Upper lobe of left lung (tissue), 6 donors: ENCODE measurements around the gene CDC14A. TPM values are rescaled to one million over a fixed set of nuclear protein-coding genes. Genes with fewer than 3 reads are reported as not detected.

ENCODE experiments used
- ATAC-seq, 2 donors: fragments of 200-7000 bp; cut with Tn5 transposase; one replicate each; pipeline ENCODE4 v1.9.1; 2022; ENCODE audit warnings: mild to moderate bottlenecking in 2 of 2, moderate library complexity in 2 of 2; ENCODE audit not compliant: low FRiP score in 2 of 2
- DNase-seq, 2 donors: peaks; one replicate each; pipeline ENCODE4 v3.0.0-alpha.2; 2019 to 2020
- H3K27ac ChIP-seq, 4 donors: fragments of 200-600 bp; sonication (generic); one replicate each; pipeline ENCODE4 v1.5.1; 2016 to 2019
- H3K27me3 ChIP-seq, 4 donors: fragments of 200-600 bp; sonication (generic); one replicate each; pipeline ENCODE4 v1.5.1; 2017 to 2019
- H3K36me3 ChIP-seq, 4 donors: fragments of 200-600 bp; sonication (generic); one replicate each; pipeline ENCODE4 v1.5.1; 2016 to 2019
- H3K4me1 ChIP-seq, 4 donors: fragments of 200-600 bp; sonication (generic); one replicate each; pipeline ENCODE4 v1.5.1; 2018 to 2019
- H3K4me3 ChIP-seq, 4 donors: fragments of 200-600 bp; sonication (generic); one replicate each; pipeline ENCODE4 v1.5.1; 2017 to 2019; ENCODE audit warnings: mild to moderate bottlenecking in 2 of 4, moderate library complexity in 1 of 4
- H3K9me3 ChIP-seq, 4 donors: fragments of 200-600 bp; sonication (generic); one replicate each; pipeline ENCODE4 v1.5.1; 2018 to 2019
- EP300 ChIP-seq, 4 donors: sonication (generic); formaldehyde crosslinking; IDR thresholded peaks; one replicate each; pipeline ENCODE4 v1.5.1; 2017; ENCODE audit warnings: antibody characterized with exemption in 4 of 4, control low read depth in 2 of 4
- POLR2A ChIP-seq, 4 donors: fragments of 450-650 bp; IDR thresholded peaks; one replicate each; pipeline ENCODE4 v1.5.1; 2016 to 2017; ENCODE audit warnings: antibody characterized with exemption in 4 of 4, mild to moderate bottlenecking in 2 of 4
- POLR2AphosphoS5 ChIP-seq, 2 donors: sonication (generic); formaldehyde crosslinking; IDR thresholded peaks; one replicate each; pipeline ENCODE4 v1.5.1; 2017; ENCODE audit warnings: antibody characterized with exemption in 2 of 2
- WGBS, 2 donors: methylation state at CpG; one replicate each; pipeline ENCODE4 v1.1.5; 2017 to 2018; 5-methylcytosine and 5-hydroxymethylcytosine counted together
- total RNA-seq, 6 donors: library from RNA; depleted of rRNA in 4 of 6; stranded (reverse); fragments of >200 nt in 4 of 6; gene quantifications; one replicate each; pipeline versions ENCODE4 v1.1.0 to v1.2.1, GENCODE V29; 2016 to 2021
- TF ChIP-seq, protein P1 (sequence below), 6 experiments: fragments of 450-650 bp in 4 of 6; fragments of 200-600 bp in 2 of 6; sonication (generic) in 2 of 6; IDR thresholded peaks; one replicate each; pipeline ENCODE4 v1.5.1; 2016 to 2019; ENCODE audit warnings: antibody characterized with exemption in 6 of 6
- donor health status: DM: no; HTN: no; CAD: no; lungs with moderate emphysema.
- donor health status: DM: no; HTN: yes; CAD: no; lungs with severe emphysema.

CDC14A gene
- total RNA-seq, 6 donors from 2014 or later = 9.6 to 56.6 (median 22.1) TPM

DNA sequence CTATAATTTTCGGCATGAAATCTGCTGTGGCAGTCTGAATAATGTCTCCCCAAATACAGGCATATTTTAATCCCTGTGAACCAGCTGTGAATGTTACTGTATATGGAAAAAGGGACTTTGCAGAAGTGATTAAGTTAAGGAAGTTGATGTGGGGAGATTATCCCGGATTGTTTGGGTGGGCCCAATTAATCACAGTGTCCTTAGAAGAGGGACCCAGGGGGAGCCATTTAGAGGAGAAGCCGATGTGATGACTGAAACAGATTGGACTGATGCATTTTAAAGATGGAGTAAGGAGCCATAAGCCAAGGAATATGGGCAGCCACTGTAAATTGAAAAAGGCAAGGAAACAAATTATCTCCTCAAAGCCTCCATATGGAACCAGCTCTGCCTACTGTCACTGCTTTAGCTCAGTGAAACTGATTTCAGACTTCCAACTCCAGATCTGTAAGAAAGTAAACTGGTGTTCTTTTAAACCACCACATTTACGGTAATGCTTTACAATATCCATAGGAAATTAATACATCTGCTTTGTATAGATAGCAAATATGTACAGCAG lies 124.5 kb downstream of the CDC14A start:
- TF ChIP-seq POLR2A (IDR thresholded peaks at IDR 0.05) (no peak), EP300 (IDR thresholded peaks at IDR 0.05) (no peak)
- TF ChIP-seq, protein P1, sequence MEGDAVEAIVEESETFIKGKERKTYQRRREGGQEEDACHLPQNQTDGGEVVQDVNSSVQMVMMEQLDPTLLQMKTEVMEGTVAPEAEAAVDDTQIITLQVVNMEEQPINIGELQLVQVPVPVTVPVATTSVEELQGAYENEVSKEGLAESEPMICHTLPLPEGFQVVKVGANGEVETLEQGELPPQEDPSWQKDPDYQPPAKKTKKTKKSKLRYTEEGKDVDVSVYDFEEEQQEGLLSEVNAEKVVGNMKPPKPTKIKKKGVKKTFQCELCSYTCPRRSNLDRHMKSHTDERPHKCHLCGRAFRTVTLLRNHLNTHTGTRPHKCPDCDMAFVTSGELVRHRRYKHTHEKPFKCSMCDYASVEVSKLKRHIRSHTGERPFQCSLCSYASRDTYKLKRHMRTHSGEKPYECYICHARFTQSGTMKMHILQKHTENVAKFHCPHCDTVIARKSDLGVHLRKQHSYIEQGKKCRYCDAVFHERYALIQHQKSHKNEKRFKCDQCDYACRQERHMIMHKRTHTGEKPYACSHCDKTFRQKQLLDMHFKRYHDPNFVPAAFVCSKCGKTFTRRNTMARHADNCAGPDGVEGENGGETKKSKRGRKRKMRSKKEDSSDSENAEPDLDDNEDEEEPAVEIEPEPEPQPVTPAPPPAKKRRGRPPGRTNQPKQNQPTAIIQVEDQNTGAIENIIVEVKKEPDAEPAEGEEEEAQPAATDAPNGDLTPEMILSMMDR (IDR thresholded peaks at IDR 0.05) = no peak
- DNase-seq (no peak), ATAC-seq (no peak)
- no peak overlapping the region for H3K27ac ChIP-seq
- no peak overlapping the region for H3K4me3 ChIP-seq
- H3K36me3 ChIP-seq = no peaks in the 10 kb centered on the region
- no peaks in the 10 kb centered on the region for H3K9me3 ChIP-seq
- no peaks in the 10 kb centered on the region for H3K27me3 ChIP-seq
- H3K4me1 ChIP-seq = no peaks in the 10 kb centered on the region
- WGBS, 2 donors = 86 to 88% methylated on average over 4 of the region's 4 CpGs

DNA sequence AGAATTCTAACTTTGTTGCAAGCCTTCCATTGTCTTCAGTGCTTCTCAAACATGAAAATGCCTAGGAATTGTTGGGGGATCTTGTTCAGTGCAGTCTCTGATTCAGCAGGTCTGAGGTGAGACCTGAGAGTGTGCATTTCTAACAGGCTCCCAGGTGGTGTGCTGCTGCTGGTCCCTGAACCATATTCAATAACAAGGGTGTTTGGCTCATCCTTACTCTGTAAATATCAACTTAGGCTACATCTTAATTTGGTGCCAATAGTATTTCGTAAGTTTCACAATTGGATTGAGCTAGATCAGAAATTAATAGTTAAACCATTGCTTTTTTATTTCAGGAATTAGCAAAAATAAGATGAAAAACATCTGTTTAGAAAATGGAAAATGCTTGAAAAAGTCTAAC lies 126.5 kb downstream of the CDC14A start:
- ATAC-seq = no peak
- no peaks in the 10 kb centered on the region for H3K27me3 ChIP-seq
- H3K9me3 ChIP-seq = no peaks in the 10 kb centered on the region
- no peak overlapping the region for H3K4me3 ChIP-seq
- no peaks in the 10 kb centered on the region for H3K4me1 ChIP-seq
- 88 to 94% methylated on average over 1 of the region's 1 CpG for WGBS, 2 donors
- DNase-seq = no peak
- no peaks in the 10 kb centered on the region for H3K36me3 ChIP-seq
- TF ChIP-seq, protein P1 (IDR thresholded peaks at IDR 0.05) = no peak
- TF ChIP-seq EP300 (IDR thresholded peaks at IDR 0.05) (no peak), POLR2A (IDR thresholded peaks at IDR 0.05) (no peak), POLR2AphosphoS5 (IDR thresholded peaks at IDR 0.05) (no peak)
- no peak overlapping the region for H3K27ac ChIP-seq

DNA sequence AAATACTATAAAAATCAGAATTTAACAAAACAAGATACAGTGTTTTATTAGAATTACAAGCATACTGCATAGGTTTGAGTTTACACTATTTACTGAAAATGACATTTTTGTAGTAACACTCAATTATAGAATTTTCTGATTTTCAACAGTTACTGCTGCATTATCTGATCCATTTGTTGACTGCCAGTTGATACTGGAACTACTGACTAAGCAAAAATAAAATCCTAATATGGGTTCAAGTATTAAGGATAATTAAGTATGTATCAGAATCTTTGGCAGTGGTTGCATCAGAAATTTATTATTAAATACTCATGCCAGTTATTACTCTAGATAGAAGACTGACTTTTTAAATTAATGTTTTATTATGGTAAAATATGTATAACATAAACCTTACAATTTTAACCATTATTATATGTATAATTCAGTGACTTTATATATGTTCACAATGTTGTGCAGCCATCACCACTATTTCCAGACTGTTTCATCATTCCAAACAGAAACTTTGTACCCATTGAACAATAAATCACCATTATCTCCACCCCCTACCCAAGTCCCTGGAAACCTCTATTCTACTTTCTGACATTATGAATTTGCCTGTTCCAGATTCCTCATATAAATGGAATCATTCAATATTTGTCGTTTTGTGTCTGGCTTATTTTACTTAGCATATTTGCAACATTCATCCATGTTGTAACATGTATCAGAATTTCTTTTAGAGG lies 127.5 kb downstream of the CDC14A start:
- H3K4me3 ChIP-seq = no peak overlapping the region

DNA sequence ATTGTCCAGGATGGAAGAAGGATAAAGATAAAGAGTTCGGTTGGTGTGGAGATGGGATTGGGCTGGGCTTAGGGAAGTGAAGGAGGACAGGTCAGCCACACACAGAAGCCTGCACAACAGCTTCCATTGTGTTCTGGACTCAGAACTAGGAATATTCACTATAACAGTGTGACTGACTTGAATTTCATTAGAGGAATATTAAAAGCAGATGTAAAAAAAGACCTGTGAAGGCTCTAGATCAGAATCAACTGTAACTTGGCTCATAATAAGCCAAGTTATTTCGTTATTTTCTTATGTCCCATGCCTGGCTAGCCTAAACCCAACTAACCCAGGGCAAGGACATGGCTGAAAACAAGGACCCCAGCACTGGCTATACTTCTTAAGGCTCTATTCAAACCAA lies 129.0 kb downstream of the CDC14A start:
- H3K4me1 ChIP-seq = no peaks in the 10 kb centered on the region
- TF ChIP-seq POLR2A (IDR thresholded peaks at IDR 0.05) = no peak
- H3K36me3 ChIP-seq = peaks cover 0 to 19% (median 0%) of the 10 kb centered on the region in 4 donors
- no peak overlapping the region for H3K4me3 ChIP-seq
- H3K27me3 ChIP-seq = no peaks in the 10 kb centered on the region
- 78 to 96% methylated on average over 2 of the region's 2 CpGs for WGBS, 2 donors
- DNase-seq (no peak), ATAC-seq (no peak)
- no peaks in the 10 kb centered on the region for H3K9me3 ChIP-seq
- no peak overlapping the region for H3K27ac ChIP-seq

More for the DNA sequence above, 127.5 kb downstream of the CDC14A start:
- TF ChIP-seq EP300 (IDR thresholded peaks at IDR 0.05) = no peak
- TF ChIP-seq, protein P1 (IDR thresholded peaks at IDR 0.05) = no peak
- TF ChIP-seq POLR2A (IDR thresholded peaks at IDR 0.05) = no peak
- no peak for TF ChIP-seq POLR2AphosphoS5 (IDR thresholded peaks at IDR 0.05)
- no peaks in the 10 kb centered on the region for H3K27me3 ChIP-seq
- peaks cover 0 to 6% (median 0%) of the 10 kb centered on the region in 4 donors for H3K36me3 ChIP-seq
- no peak for DNase-seq
- H3K27ac ChIP-seq = no peak overlapping the region
- ATAC-seq = no peak
- 93 to 100% methylated on average over 1 of the region's 1 CpG for WGBS, 2 donors
- H3K4me1 ChIP-seq = no peaks in the 10 kb centered on the region
- H3K9me3 ChIP-seq = no peaks in the 10 kb centered on the region

DNA sequence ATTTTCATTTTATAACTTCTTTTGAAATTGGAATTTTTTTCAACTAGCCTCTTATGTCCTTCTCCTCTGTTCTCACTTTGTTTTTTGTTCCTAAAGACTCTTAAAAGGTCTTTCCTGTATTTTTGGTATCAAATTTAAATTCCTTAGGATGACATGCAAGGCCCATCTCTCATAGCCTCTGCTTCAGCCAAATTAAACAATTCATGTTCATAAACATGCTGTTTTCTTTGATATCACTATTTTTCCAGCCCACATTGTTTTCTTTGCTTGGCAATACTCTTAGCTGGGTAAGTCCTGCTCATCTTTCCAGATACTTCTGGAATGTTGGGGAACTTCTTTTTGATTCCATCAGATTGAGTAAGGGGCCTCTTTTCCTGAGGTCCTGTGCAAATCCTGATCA lies 129.9 kb downstream of the CDC14A start:
- Histone ChIP-seq H3K4me3 (no peak overlapping the region), H3K36me3 (peaks cover 0 to 20% (median 0%) of the 10 kb centered on the region in 4 donors), H3K27me3 (no peaks in the 10 kb centered on the region), H3K9me3 (no peaks in the 10 kb centered on the region), H3K4me1 (no peaks in the 10 kb centered on the region), H3K27ac (no peak overlapping the region)
- no peak for DNase-seq
- TF ChIP-seq POLR2AphosphoS5 (IDR thresholded peaks at IDR 0.05) (no peak), POLR2A (IDR thresholded peaks at IDR 0.05) (no peak), EP300 (IDR thresholded peaks at IDR 0.05) (no peak)
- TF ChIP-seq, protein P1 (IDR thresholded peaks at IDR 0.05) = no peak
- no peak for ATAC-seq
